Endothelial cell (in vitro differentiated cells): ENCODE measurements around the gene CAMKV. TPM values are rescaled to one million over a fixed set of nuclear protein-coding genes. Genes with fewer than 3 reads are reported as not detected.
"Not testable (repeated sequence)": the region's sequence is repeated elsewhere in the genome, so short reads cannot be mapped to it uniquely, and the experiment has no call there.

Experiments used
- DNase-seq: peaks from one replicate; pipeline ENCODE4 v3.0.0; 2021; ENCODE audit warnings: low spot score
- H3K27ac Mint-ChIP-seq: one replicate; pipeline ENCODE4 v1.8.0; 2021; ENCODE audit warnings: mixed read lengths, inconsistent platforms; ENCODE audit not compliant: unreplicated experiment
- H3K27me3 Mint-ChIP-seq: one replicate; pipeline ENCODE4 v1.8.0; 2021; ENCODE audit warnings: mild to moderate bottlenecking, moderate library complexity, mixed read lengths, inconsistent platforms; ENCODE audit not compliant: unreplicated experiment
- H3K36me3 Mint-ChIP-seq: one replicate; pipeline ENCODE4 v1.8.0; 2021; ENCODE audit warnings: mild to moderate bottlenecking, low read depth, mixed read lengths, inconsistent platforms; ENCODE audit not compliant: unreplicated experiment
- H3K4me1 Mint-ChIP-seq: one replicate; pipeline ENCODE4 v1.8.0; 2021; ENCODE audit warnings: mild to moderate bottlenecking, mixed read lengths, inconsistent platforms; ENCODE audit not compliant: unreplicated experiment
- H3K4me3 Mint-ChIP-seq: one replicate; pipeline ENCODE4 v1.8.0; 2021; ENCODE audit warnings: mild to moderate bottlenecking, mixed read lengths, inconsistent platforms; ENCODE audit not compliant: unreplicated experiment
- H3K9me3 Mint-ChIP-seq: one replicate; pipeline ENCODE4 v1.8.0; 2021; ENCODE audit warnings: mixed read lengths, inconsistent platforms; ENCODE audit not compliant: unreplicated experiment
- total RNA-seq: library from RNA; stranded (reverse); fragmentation: NEBNext Ultra II Directional; extraction: Animal tissue kit (Norgen Biotek cat#: 25700); gene quantifications from one replicate; pipeline ENCODE4 v1.2.1, GENCODE V29; 2021; ENCODE audit not compliant: unreplicated experiment
- TF ChIP-seq, protein P1 (sequence below): fragments of 200-600 bp; sonication (generic); IDR thresholded peaks from one replicate; pipeline ENCODE4 v1.5.0; 2021; ENCODE audit warnings: antibody characterized with exemption; ENCODE audit not compliant: unreplicated experiment

CAMKV gene
- total RNA-seq, 1 donor from 2014 or later = 0.67 TPM

DNA sequence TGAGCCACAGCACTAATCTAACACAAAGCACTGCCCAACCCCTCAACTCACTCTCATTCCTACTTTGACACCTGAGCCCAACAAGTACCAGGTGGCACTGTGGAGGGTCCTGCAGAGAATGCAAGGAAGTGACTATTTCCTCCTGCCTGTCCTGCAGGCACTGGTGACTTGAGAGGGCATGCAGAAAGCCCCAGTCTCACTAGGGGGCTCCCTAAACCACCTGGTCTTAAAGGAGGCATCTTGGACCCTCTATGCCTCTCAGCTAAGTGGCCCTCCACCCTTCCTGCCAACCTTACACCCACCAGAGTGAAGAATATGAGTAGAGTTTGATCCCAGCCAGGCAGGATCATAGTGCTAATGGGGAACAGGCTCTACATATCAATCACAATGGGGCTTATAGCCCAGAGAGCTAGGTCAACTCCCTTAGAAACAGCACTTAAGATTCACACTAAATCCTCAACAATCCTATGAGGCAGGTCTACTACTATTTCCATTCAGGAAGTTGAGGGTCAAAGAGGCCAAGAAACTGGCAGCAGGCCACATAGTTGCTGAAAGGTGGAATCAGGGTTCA lies 28.5 kb downstream of the CAMKV start:
- Mint-ChIP-seq H3K36me3 (no peaks in the 10 kb centered on the region), H3K9me3 (no peaks in the 10 kb centered on the region), H3K4me1 (peaks cover 37% of the 10 kb centered on the region), H3K27me3 (peaks cover 7% of the 10 kb centered on the region), H3K4me3 (peak overlapping the region; percentile 38), H3K27ac (peak overlapping the region; percentile 88)
- peak; percentile 64 for DNase-seq
- TF ChIP-seq, protein P1, sequence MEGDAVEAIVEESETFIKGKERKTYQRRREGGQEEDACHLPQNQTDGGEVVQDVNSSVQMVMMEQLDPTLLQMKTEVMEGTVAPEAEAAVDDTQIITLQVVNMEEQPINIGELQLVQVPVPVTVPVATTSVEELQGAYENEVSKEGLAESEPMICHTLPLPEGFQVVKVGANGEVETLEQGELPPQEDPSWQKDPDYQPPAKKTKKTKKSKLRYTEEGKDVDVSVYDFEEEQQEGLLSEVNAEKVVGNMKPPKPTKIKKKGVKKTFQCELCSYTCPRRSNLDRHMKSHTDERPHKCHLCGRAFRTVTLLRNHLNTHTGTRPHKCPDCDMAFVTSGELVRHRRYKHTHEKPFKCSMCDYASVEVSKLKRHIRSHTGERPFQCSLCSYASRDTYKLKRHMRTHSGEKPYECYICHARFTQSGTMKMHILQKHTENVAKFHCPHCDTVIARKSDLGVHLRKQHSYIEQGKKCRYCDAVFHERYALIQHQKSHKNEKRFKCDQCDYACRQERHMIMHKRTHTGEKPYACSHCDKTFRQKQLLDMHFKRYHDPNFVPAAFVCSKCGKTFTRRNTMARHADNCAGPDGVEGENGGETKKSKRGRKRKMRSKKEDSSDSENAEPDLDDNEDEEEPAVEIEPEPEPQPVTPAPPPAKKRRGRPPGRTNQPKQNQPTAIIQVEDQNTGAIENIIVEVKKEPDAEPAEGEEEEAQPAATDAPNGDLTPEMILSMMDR = no peak

GRCh38 chr3:49840388-49840787 lies 29.3 kb downstream of the CAMKV start:
- DNase-seq = no peak
- Mint-ChIP-seq H3K4me3 (no peak overlapping the region), H3K27ac (peak overlapping the region; percentile 88), H3K9me3 (no peaks in the 10 kb centered on the region), H3K4me1 (peaks cover 37% of the 10 kb centered on the region), H3K36me3 (no peaks in the 10 kb centered on the region), H3K27me3 (peaks cover 7% of the 10 kb centered on the region)
- TF ChIP-seq, protein P1 = no peak

GRCh38 chr3:49839193-49839809 lies 30.4 kb downstream of the CAMKV start:
- Mint-ChIP-seq H3K27ac (no peak overlapping the region), H3K36me3 (no peaks in the 10 kb centered on the region), H3K27me3 (peaks cover 5% of the 10 kb centered on the region), H3K4me3 (no peak overlapping the region), H3K4me1 (peaks cover 37% of the 10 kb centered on the region), H3K9me3 (no peaks in the 10 kb centered on the region)
- TF ChIP-seq, protein P1 = peak; percentile 90
- DNase-seq = peak; percentile 74

GRCh38 chr3:49831341-49831740 lies 38.4 kb downstream of the CAMKV start:
- Mint-ChIP-seq H3K4me3 (no peak overlapping the region), H3K27ac (no peak overlapping the region), H3K27me3 (no peaks in the 10 kb centered on the region), H3K9me3 (no peaks in the 10 kb centered on the region), H3K36me3 (peaks cover 3% of the 10 kb centered on the region), H3K4me1 (peaks cover 3% of the 10 kb centered on the region)
- TF ChIP-seq, protein P1 = no peak
- DNase-seq = no peak

DNA sequence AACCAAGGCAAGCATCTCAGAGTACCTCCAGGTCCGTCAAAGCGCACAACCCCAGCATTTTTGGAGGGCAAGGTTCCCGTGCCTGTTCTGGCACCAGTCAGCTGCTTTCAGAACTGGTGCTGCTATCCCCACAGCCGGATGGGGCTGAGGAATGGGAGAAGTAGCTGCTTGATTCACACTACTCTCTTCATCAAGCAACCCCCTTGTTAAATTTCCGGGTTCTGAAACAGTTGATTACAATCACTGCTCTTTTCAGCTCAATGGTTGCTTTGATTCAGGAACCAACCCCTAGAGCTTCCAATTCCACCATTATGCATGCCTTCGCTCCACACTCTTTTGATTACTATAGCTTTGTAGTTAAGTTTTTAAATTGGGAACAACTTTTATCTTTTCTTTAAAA lies 43.7 kb downstream of the CAMKV start:
- no peak overlapping the region for H3K4me3 Mint-ChIP-seq
- H3K36me3 Mint-ChIP-seq = peaks cover 3% of the 10 kb centered on the region
- no peaks in the 10 kb centered on the region for H3K4me1 Mint-ChIP-seq
- H3K27me3 Mint-ChIP-seq = no peaks in the 10 kb centered on the region
- H3K27ac Mint-ChIP-seq = peak overlapping the region; percentile 14
- no peak for DNase-seq
- H3K9me3 Mint-ChIP-seq = no peaks in the 10 kb centered on the region
- TF ChIP-seq, protein P1 = no peak

GRCh38 chr3:49823131-49823530 lies 46.6 kb downstream of the CAMKV start:
- not testable (repeated sequence) for H3K9me3 Mint-ChIP-seq, H3K27me3 Mint-ChIP-seq, H3K27ac Mint-ChIP-seq, H3K36me3 Mint-ChIP-seq, DNase-seq, H3K4me1 Mint-ChIP-seq, H3K4me3 Mint-ChIP-seq
